H54 (cell line): ENCODE data around the gene TMOD3.

Source experiments
- DNase-seq: peaks from one replicate; pipeline ENCODE4 v3.0.0; 2011; ENCODE audit warnings: low spot score, mixed read lengths; ENCODE audit not compliant: insufficient read length
- FAIRE-seq: peaks from 3 replicates; lab custom pipeline; 2011; peaks lifted over from hg19 to GRCh38; lab: Jason Lieb, UNC
- POLR2A ChIP-seq: IDR thresholded peaks from 2 replicates; pipeline ENCODE4 v1.6.1; 2011; ENCODE audit warnings: low read depth, mild to moderate bottlenecking, low read length

The TMOD3 gene

GRCh38 chr15:51803965-51804364 is 25.5 kb upstream of the TMOD3 start:
- no peak for TF ChIP-seq POLR2A
- FAIRE-seq (no peak), DNase-seq (no peak)

- no peak for FAIRE-seq
These were observed 23.3 kb upstream of the TMOD3 start for GRCh38 chr15:51806123-51806522.

DNA sequence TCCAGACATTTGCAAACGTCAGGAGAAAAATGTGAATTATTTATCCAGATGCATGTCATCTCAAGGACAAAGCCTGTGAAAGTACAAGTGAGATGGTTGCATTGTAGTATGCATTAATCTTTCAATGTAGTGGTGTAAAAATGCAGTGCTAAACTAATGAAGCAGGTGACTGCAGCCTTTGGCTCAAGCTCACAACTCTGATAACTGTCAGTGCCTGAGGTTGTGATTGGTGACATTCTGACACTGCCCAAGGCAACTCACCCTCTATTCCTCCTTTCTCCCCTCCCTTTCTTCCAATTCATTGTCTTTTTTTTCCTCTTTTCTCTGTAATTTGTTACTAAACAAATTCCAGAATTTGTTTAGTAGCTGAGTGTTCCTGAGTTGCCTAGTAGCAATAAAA is 20.0 kb upstream of the TMOD3 start:
- DNase-seq, result no peak
- no peak for TF ChIP-seq POLR2A
- FAIRE-seq, result no peak

More at GRCh38 chr15:51806123-51806522, 23.3 kb upstream of the TMOD3 start:
- TF ChIP-seq POLR2A, result no peak
- DNase-seq, result no peak

DNA sequence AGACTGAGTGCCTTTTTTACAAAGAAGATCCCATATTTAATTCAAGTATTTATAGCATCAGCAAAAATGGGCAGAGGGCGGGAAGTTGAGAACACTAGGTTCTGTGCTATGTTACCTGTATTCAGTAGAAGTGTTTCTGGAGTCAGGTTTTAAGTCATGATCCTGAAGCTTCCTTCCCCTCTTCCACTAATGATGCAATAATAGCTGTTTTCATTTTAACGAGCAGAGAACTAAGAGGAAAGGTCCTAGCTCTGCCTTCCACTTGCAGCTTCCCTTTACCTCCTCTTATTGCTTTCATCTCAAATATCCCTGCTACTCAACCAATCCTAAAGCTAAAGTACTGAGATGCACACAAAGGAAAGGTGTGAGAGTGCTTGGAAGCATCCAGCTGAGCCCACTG is 16.9 kb upstream of the TMOD3 start:
- no peak for DNase-seq
- FAIRE-seq, result no peak
- TF ChIP-seq POLR2A, result no peak

- peak; percentile 48 for FAIRE-seq
- no peak for TF ChIP-seq POLR2A
- DNase-seq, result no peak
These were observed 14.8 kb upstream of the TMOD3 start for GRCh38 chr15:51814606-51815005.

- FAIRE-seq (no peak), DNase-seq (no peak)
- no peak for TF ChIP-seq POLR2A
These were observed 12.8 kb upstream of the TMOD3 start for GRCh38 chr15:51816611-51817010.

DNA sequence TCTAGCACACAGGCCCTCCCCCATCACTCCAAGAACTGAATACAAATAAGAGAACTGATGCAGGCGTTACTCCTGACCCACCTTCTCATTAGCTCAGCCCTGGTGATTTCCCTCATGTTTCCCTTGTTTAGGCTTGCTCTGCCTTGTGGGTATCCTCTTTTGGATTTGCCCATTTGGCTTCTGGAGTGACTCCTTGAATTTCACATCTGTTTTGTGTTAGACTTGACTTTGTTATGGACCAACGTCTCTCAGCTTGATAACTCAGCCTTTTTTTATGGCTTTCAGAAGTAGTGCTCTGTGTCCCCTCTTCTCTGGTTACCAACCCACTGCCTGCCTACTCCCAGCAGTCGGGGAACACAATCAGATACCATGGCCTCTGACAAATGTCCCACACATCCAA is 11.3 kb upstream of the TMOD3 start:
- FAIRE-seq (no peak), DNase-seq (no peak)
- TF ChIP-seq POLR2A, result no peak

DNA sequence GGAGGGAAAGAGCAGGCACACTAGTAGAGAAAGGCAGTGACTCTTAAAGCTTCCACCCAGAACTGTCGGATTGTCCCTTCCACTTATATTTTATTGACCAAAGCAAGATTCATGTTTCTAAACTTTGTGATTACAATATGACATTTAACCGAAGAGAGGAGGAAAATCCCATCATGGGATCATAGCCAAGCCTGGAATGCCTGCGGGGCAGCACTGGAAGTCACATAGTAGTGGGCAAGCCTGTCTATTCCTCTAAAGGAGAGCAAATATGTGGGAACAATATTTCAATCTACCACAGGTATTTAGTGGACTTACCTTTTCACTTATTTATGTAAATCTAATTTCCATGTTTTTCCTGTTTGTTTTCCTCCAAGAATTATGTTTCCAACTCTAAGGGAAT is 3.8 kb upstream of the TMOD3 start:
- DNase-seq (no peak), FAIRE-seq (no peak)

GRCh38 chr15:51828621-51829375 is 655 bp upstream of the TMOD3 start:
- DNase-seq, result peak; percentile 22
- peak; percentile 69 for FAIRE-seq
- TF ChIP-seq POLR2A, result no peak

More for the DNA sequence above, 3.8 kb upstream of the TMOD3 start:
- no peak for TF ChIP-seq POLR2A

GRCh38 chr15:51830276-51830806 is 888 bp downstream of the TMOD3 start:
- TF ChIP-seq POLR2A, result no peak
- no peak for DNase-seq
- no peak for FAIRE-seq

- no peak for TF ChIP-seq POLR2A
- DNase-seq (no peak), FAIRE-seq (no peak)
These were observed 4.3 kb downstream of the TMOD3 start for GRCh38 chr15:51833772-51834171.

DNA sequence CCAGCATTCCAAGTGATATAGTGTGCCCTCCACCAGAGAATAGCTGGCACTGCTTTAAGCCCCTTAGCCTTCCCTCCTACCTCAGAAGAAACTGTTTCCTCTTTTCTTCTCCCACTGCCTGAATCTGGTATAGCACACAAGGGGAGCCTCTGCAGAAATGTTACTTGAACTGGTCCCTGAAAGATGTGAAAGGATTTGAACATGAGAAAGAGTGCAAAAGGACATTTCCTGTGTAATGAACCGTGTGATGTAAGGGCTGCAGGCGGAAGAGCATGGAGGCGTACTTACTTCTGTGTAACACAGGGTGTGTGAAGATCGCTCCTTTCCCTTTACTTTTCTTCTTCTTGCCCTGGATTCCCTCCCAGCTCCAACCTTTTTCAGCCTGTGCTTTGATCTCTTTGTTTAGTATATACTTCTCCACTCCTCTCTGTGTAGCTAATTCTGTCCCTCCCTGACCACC is 8.4 kb downstream of the TMOD3 start:
- DNase-seq (no peak), FAIRE-seq (no peak)
- TF ChIP-seq POLR2A, result no peak

DNA sequence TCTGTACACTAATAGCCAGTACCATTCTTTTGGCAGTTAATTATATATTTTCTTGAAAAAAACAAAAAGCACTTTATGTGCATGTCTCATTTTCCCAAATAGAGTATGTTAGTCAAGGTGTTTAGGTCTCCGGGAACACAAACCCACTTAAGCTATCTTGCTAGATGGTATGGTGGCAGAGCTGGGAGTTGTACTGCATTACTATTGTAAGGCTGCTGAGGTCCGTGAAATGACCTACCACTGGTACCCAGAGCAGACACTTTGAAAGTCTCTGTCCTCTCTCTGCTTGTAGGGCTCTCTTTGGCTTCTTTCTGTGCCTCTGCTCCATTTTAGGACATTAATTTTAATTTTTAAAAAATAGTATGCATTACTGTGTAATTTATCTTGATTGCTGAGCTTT is 8.8 kb downstream of the TMOD3 start:
- no peak for FAIRE-seq
- DNase-seq, result no peak
- no peak for TF ChIP-seq POLR2A

DNA sequence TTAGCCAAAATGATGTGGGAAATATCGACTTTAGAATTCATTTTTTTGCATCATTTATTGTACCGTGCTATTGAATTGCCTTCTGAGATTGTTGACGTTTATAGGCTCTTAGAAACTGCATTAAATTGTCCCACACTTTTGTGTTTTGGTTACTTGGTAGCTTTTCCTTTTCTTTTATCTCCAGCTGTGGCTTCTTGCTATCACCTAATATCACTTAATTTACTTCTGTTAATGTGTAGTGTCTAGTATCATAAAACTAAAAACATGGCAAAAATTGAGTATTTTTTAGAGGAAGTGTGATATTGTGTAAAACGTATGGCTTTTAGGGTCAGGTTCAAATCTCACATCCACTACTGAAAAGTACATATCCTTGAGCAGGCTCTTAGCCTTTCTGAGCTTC is 11.2 kb downstream of the TMOD3 start:
- DNase-seq (no peak), FAIRE-seq (no peak)
- no peak for TF ChIP-seq POLR2A
